Esophagus (tissue), 2 donors: ENCODE measurements around the gene SDC3. TPM values are rescaled to one million over a fixed set of nuclear protein-coding genes. Genes with fewer than 3 reads are reported as not detected.
"Not testable (repeated sequence)": the region's sequence is repeated elsewhere in the genome, so short reads cannot be mapped to it uniquely, and the experiment has no call there.

Experiments
- H3K27ac ChIP-seq, 2 donors: one replicate each; pipeline ENCODE4 v1.5.1; 2013; ENCODE audit warnings: low read depth in 2 of 2, mild to moderate bottlenecking in 2 of 2, inconsistent platforms in 1 of 2, low read length in 1 of 2, moderate library complexity in 1 of 2
- H3K27me3 ChIP-seq, 2 donors: one replicate each; pipeline ENCODE4 v1.6.1; 2013; ENCODE audit warnings: low read length in 2 of 2, control low read depth in 1 of 2, mild to moderate bottlenecking in 1 of 2; ENCODE audit not compliant: insufficient read depth in 2 of 2, control insufficient read depth in 1 of 2
- H3K36me3 ChIP-seq, 2 donors: one replicate each; pipeline ENCODE4 v1.6.1; 2013; ENCODE audit warnings: low read length in 1 of 2; ENCODE audit not compliant: control insufficient read depth in 2 of 2, insufficient read depth in 2 of 2
- H3K4me1 ChIP-seq, 2 donors: one replicate each; pipeline ENCODE4 v1.6.1; 2013; ENCODE audit warnings: low read length in 1 of 2; ENCODE audit not compliant: control insufficient read depth in 2 of 2, insufficient read depth in 2 of 2
- H3K4me3 ChIP-seq, 2 donors: one replicate each; pipeline ENCODE4 v1.5.1; 2013; ENCODE audit warnings: low read length in 2 of 2, mild to moderate bottlenecking in 2 of 2, low read depth in 1 of 2, moderate library complexity in 1 of 2
- H3K9me3 ChIP-seq, 2 donors: one replicate each; pipeline ENCODE4 v1.6.1; 2013; ENCODE audit warnings: mild to moderate bottlenecking in 2 of 2, low read depth in 1 of 2, low read length in 1 of 2, moderate library complexity in 1 of 2; ENCODE audit not compliant: control insufficient read depth in 2 of 2, insufficient read depth in 1 of 2
- WGBS, 2 donors: extraction: QIAGEN DNeasy Blood & Tissue Kit; methylation state at CpG; one replicate each; pipeline ENCODE4 v1.1.7; 2013; 5-methylcytosine and 5-hydroxymethylcytosine counted together
- polyA plus RNA-seq, 2 donors: library from polyadenylated mRNA; stranded (reverse); fragments of 200-250 nt; gene quantifications; one replicate each; pipeline ENCODE4 v1.2.3, GENCODE V29; 2013
- donor health status: healthy with polysubstance abuse.
- donor health status: Bipolar disorder and iron deficiency.

SDC3 gene
- polyA plus RNA-seq, 2 donors: 4.3 to 4.8 TPM

- Histone ChIP-seq H3K4me3 (no peak overlapping the region), H3K36me3 (peaks cover 10 to 20% of the 10 kb centered on the region in 2 donors), H3K27ac (no peak overlapping the region), H3K4me1 (no peaks in the 10 kb centered on the region), H3K27me3 (no peaks in the 10 kb centered on the region), H3K9me3 (no peaks in the 10 kb centered on the region)
- WGBS, 2 donors: 89 to 91% methylated on average over 3 of the region's 3 CpGs
Observed at GRCh38 chr1:30948278-30948677, 39.7 kb upstream of the SDC3 start.

DNA sequence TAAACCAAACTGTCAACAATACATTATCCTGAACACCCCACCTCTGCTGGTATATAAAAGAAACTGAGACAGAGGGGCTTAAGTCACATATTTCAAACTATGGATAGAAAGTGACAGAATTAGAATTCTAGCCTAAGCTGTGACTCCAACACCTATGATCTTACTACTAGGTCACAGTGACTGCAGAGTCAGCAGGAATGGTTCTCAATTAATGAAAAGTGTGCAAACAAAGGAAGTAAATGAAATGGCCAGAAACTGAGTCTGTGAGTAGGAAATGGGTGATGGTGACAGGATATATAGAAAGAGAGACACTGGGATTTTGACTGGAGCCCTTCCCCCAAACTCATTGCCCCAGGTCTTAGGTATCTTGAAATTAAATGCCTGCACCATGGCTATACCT, 38.7 kb upstream of the SDC3 start:
- Histone ChIP-seq H3K36me3 (peaks cover 7 to 19% of the 10 kb centered on the region in 2 donors), H3K27ac (no peak overlapping the region), H3K27me3 (no peaks in the 10 kb centered on the region), H3K4me1 (no peaks in the 10 kb centered on the region), H3K9me3 (no peaks in the 10 kb centered on the region), H3K4me3 (no peak overlapping the region)

- Histone ChIP-seq H3K4me3 (no peak overlapping the region), H3K36me3 (peaks cover 12 to 22% of the 10 kb centered on the region in 2 donors), H3K27ac (no peak overlapping the region), H3K4me1 (no peaks in the 10 kb centered on the region), H3K27me3 (no peaks in the 10 kb centered on the region), H3K9me3 (no peaks in the 10 kb centered on the region)
- WGBS, 2 donors: 89% methylated on average over 7 of the region's 7 CpGs
Observed at GRCh38 chr1:30942326-30942963, 33.9 kb upstream of the SDC3 start.

GRCh38 chr1:30940541-30940940, 32.0 kb upstream of the SDC3 start:
- Histone ChIP-seq H3K36me3 (peaks cover 19 to 32% of the 10 kb centered on the region in 2 donors), H3K27ac (no peak overlapping the region), H3K9me3 (no peaks in the 10 kb centered on the region), H3K4me3 (no peak overlapping the region), H3K27me3 (no peaks in the 10 kb centered on the region), H3K4me1 (no peaks in the 10 kb centered on the region)

- H3K9me3 ChIP-seq: no peaks in the 10 kb centered on the region
- H3K27me3 ChIP-seq: no peaks in the 10 kb centered on the region
- no peaks in the 10 kb centered on the region for H3K4me1 ChIP-seq
- no peak overlapping the region for H3K27ac ChIP-seq
- no peak overlapping the region for H3K4me3 ChIP-seq
- WGBS, 2 donors: 92 to 95% methylated on average over 20 of the region's 20 CpGs
- peaks cover 35 to 36% of the 10 kb centered on the region in 2 donors for H3K36me3 ChIP-seq
Observed at GRCh38 chr1:30936541-30937171, 28.1 kb upstream of the SDC3 start.

DNA sequence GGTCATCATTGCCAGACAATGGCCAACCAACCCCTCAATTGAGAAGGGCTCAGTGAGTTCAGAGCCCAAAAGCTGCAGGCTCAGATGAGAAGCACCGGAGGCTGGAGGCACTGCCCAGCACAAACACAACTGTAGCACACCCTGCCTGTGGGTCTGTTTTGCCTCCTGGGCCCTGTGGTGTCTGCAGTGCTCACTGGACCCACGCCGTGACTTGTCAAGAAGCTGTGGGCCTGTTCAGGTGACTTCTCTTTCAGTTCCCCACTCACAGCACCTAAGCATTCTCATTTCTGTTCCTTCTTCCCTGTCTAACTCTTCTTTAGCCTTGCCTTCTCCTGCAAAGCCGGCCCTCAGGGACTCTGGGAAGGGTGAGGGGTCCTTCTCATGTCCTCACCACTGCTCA, 27.2 kb upstream of the SDC3 start:
- peaks cover 38% of the 10 kb centered on the region in 2 donors for H3K36me3 ChIP-seq
- H3K4me1 ChIP-seq, H3K27me3 ChIP-seq, H3K4me3 ChIP-seq, H3K27ac ChIP-seq, H3K9me3 ChIP-seq: not testable (repeated sequence)
- no CpG with 5 or more reads among the region's 4 CpGs for WGBS, 2 donors

GRCh38 chr1:30934613-30935012, 26.1 kb upstream of the SDC3 start:
- no peaks in the 10 kb centered on the region for H3K27me3 ChIP-seq
- H3K9me3 ChIP-seq: no peaks in the 10 kb centered on the region
- H3K4me1 ChIP-seq: no peaks in the 10 kb centered on the region
- H3K27ac ChIP-seq: no peak overlapping the region
- H3K36me3 ChIP-seq: peaks cover 34 to 35% of the 10 kb centered on the region in 2 donors
- 61 to 69% methylated on average over 3 of the region's 3 CpGs for WGBS, 2 donors
- H3K4me3 ChIP-seq: no peak overlapping the region

DNA sequence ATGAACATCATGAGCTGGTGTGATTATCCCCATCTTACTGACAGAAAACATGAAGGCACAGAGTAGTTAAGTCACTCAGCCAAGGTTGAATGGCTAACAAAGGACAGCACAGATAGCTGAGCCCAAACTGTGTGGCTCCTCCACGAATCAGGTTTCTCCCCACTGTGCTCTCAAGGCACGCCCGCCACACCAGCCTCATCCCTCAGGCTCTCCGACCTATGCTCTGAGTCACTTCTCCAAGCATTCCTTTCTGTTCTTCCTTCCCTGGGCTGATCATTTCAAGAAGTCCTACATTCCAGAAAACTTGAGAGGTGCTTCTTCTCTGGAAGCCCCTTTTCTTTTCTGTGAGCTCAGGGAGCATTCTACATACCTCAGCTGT, 25.3 kb upstream of the SDC3 start:
- no peak overlapping the region for H3K4me3 ChIP-seq
- peaks cover 0 to 2% of the 10 kb centered on the region in 2 donors for H3K4me1 ChIP-seq
- H3K27ac ChIP-seq: no peak overlapping the region
- H3K9me3 ChIP-seq: no peaks in the 10 kb centered on the region
- no peaks in the 10 kb centered on the region for H3K27me3 ChIP-seq
- 53 to 72% methylated on average over 4 of the region's 4 CpGs for WGBS, 2 donors
- H3K36me3 ChIP-seq: peaks cover 33 to 34% of the 10 kb centered on the region in 2 donors

DNA sequence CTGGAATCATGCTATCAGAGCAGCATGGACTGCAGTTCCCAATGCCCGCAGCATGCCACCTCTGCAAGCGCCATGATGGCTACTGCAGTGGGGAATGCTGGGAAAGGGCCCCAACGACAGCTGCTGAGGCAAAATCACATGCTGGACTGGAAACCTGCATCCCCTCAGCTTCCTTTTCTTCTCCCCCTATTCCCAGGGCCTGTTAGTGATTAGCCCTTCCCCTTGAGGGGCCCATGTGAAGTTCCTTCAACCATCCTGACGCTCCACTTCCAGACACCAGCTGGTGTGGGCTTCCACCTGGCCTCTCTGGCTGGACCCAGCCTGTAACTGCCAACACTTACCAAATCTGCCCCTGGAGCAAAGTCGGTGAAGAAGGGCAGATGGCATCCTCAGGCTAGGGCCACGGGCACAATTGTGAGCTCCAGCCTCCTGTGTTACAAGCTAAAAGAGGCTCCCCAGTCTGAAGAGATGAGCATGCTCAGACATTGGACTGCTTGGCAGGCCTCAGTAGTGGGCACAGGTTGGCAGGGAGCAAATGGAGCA, 22.1 kb upstream of the SDC3 start:
- WGBS, 2 donors: 68 to 70% methylated on average over 6 of the region's 6 CpGs
- Histone ChIP-seq H3K27ac (no peak overlapping the region), H3K9me3 (no peaks in the 10 kb centered on the region), H3K4me1 (peaks cover 0 to 2% of the 10 kb centered on the region in 2 donors), H3K4me3 (no peak overlapping the region), H3K27me3 (no peaks in the 10 kb centered on the region), H3K36me3 (peaks cover 19 to 22% of the 10 kb centered on the region in 2 donors)
